NB4 (cell line): ENCODE data around the gene PACC1.

Experiments used
- CTCF ChIP-seq: IDR thresholded peaks from one replicate; pipeline ENCODE4 v1.5.1; 2012; ENCODE audit warnings: low read depth, low read length
- POLR2A ChIP-seq: IDR thresholded peaks from 2 replicates; pipeline ENCODE4 v1.6.1; 2011; ENCODE audit warnings: mild to moderate bottlenecking; ENCODE audit not compliant: insufficient read length; ENCODE audit errors: extremely low read depth

- TF ChIP-seq CTCF (no peak), POLR2A (no peak)
These were observed 85.6 kb downstream of the PACC1 start for GRCh38 chr1:212329105-212329504.
